H1 (cell line): Measurements from ENCODE around the gene TSPEAR.

ENCODE experiments used
- EP300 ChIP-seq, 2 experiments: IDR thresholded peaks; 1 replicate in 1 of 2; 2 replicates in 1 of 2; pipeline ENCODE4 v1.6.1; 2011 to 2012; ENCODE audit warnings: low read depth in 2 of 2, low read length in 2 of 2, mild to moderate bottlenecking in 2 of 2, borderline replicate concordance in 1 of 2, inconsistent platforms in 1 of 2, moderate library complexity in 1 of 2
- EZH2 ChIP-seq: fragments of 200-600 bp; sonication (generic); IDR thresholded peaks from 2 replicates; pipeline ENCODE4 v1.7.1; 2012; ENCODE audit warnings: low read depth, mild to moderate bottlenecking, moderate library complexity, low read length, inconsistent platforms; ENCODE audit not compliant: severe bottlenecking
- KDM4A ChIP-seq: IDR thresholded peaks from one replicate; pipeline ENCODE4 v1.7.1; 2012; ENCODE audit warnings: low read depth, mild to moderate bottlenecking, moderate library complexity, low read length, inconsistent platforms; ENCODE audit not compliant: severe bottlenecking
- MAFK ChIP-seq: IDR thresholded peaks from 2 replicates; pipeline ENCODE4 v1.6.1; 2012; ENCODE audit warnings: low read depth, mild to moderate bottlenecking, improper control_type of control experiment, low read length
- POLR2A ChIP-seq, 2 experiments: IDR thresholded peaks; 1 replicate in 1 of 2; 2 replicates in 1 of 2; pipeline ENCODE4 v1.6.1; 2011; ENCODE audit warnings: low read depth in 2 of 2, low read length in 2 of 2, mild to moderate bottlenecking in 2 of 2; ENCODE audit errors: control extremely low read depth in 1 of 2
- POLR2AphosphoS5 ChIP-seq: IDR thresholded peaks from 2 replicates; pipeline ENCODE4 v1.6.1; 2011; ENCODE audit warnings: low read depth, low read length
- TAF1 ChIP-seq: IDR thresholded peaks from 2 replicates; pipeline ENCODE4 v1.6.1; 2011; ENCODE audit warnings: mild to moderate bottlenecking, low read depth, low read length
- TBP ChIP-seq: IDR thresholded peaks from 2 replicates; pipeline ENCODE4 v1.6.1; 2011; ENCODE audit warnings: low read depth, low read length, improper control_type of control experiment
- TF ChIP-seq, protein P1 (sequence below), 3 experiments: IDR thresholded peaks; 1 replicate in 2 of 3; 2 replicates in 1 of 3; pipeline versions ENCODE4 v1.5.1 to v1.6.1; 2011; ENCODE audit warnings: low read length in 3 of 3, mild to moderate bottlenecking in 3 of 3, inconsistent platforms in 2 of 3, low read depth in 1 of 3, moderate library complexity in 1 of 3; ENCODE audit not compliant: insufficient read depth in 1 of 3; ENCODE audit errors: control extremely low read depth in 1 of 3

GRCh38 chr21:44540741-44541288 is 170.6 kb downstream of the TSPEAR start:
- TF ChIP-seq EP300 (IDR thresholded peaks at IDR 0.05; ENCODE audit: borderline replicate concordance in 1 of 2, low read depth in 2 of 2, low read length in 2 of 2), result no peak
- TF ChIP-seq, protein P1, sequence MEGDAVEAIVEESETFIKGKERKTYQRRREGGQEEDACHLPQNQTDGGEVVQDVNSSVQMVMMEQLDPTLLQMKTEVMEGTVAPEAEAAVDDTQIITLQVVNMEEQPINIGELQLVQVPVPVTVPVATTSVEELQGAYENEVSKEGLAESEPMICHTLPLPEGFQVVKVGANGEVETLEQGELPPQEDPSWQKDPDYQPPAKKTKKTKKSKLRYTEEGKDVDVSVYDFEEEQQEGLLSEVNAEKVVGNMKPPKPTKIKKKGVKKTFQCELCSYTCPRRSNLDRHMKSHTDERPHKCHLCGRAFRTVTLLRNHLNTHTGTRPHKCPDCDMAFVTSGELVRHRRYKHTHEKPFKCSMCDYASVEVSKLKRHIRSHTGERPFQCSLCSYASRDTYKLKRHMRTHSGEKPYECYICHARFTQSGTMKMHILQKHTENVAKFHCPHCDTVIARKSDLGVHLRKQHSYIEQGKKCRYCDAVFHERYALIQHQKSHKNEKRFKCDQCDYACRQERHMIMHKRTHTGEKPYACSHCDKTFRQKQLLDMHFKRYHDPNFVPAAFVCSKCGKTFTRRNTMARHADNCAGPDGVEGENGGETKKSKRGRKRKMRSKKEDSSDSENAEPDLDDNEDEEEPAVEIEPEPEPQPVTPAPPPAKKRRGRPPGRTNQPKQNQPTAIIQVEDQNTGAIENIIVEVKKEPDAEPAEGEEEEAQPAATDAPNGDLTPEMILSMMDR (IDR thresholded peaks at IDR 0.05; ENCODE audit: control extremely low read depth in 1 of 3, insufficient read depth in 1 of 3, low read depth in 1 of 3, low read length in 3 of 3), result no peak
- no peak for TF ChIP-seq POLR2A (IDR thresholded peaks at IDR 0.05; ENCODE audit: control extremely low read depth in 1 of 2, low read depth in 2 of 2, low read length in 2 of 2)
- no peak for TF ChIP-seq TAF1
- no peak for TF ChIP-seq KDM4A
- no peak for TF ChIP-seq EZH2
- no peak for TF ChIP-seq TBP
- no peak for TF ChIP-seq MAFK
- no peak for TF ChIP-seq POLR2AphosphoS5
